NCI-H460 (cell line): Measurements from ENCODE around the gene CDK7. TPM values are rescaled to one million over a fixed set of nuclear protein-coding genes. Genes with fewer than 3 reads are reported as not detected.
A peak's percentile ranks its signal among the peaks of the same experiment; 100 is the strongest.
"Not testable (repeated sequence)": the region's sequence is repeated elsewhere in the genome, so short reads cannot be mapped to it uniquely, and the experiment has no call there.

Experiments
- DNase-seq: peaks from one replicate; pipeline ENCODE4 v3.0.0-alpha.2; 2016; ENCODE audit warnings: low read depth; ENCODE audit errors: extremely low read depth
- total RNA-seq: library from RNA; depleted of rRNA; stranded (reverse); fragments of >200 nt; shearing (Covaris generic); gene quantifications from 2 replicates; pipeline ENCODE4 v1.2.3, GENCODE V29; 2014

Gene CDK7
- total RNA-seq, 1 experiment from 2014 or later: 132 TPM

GRCh38 chr5:69231851-69232250 lies 2.8 kb upstream of the CDK7 start:
- no peak for DNase-seq

- not testable (repeated sequence) for DNase-seq
Observed at GRCh38 chr5:69236733-69237132, 2.0 kb downstream of the CDK7 start.

DNA sequence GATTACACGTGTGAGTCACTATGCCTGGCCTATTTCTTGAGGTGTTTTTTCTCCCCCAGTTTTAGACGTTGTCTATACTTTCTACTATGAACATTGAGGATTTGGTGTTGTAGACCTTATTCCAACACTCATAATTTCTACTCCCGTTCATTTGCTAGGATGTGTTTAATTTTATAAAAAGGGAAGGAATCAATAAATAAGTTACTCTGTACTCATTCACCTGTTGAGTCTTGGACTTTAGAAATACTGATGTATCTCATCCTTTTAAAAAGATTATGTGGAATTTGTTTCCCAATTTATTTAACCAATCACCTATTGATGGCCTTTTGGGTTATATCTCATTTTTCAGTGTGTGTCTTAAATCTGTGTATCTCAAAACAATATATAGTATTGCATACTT lies 3.2 kb downstream of the CDK7 start:
- no peak for DNase-seq

- DNase-seq: peak; percentile 21
Observed at GRCh38 chr5:69238760-69239251, 4.1 kb downstream of the CDK7 start.

GRCh38 chr5:69242215-69242927 lies 7.7 kb downstream of the CDK7 start:
- DNase-seq: no peak

GRCh38 chr5:69245031-69245430 lies 10.3 kb downstream of the CDK7 start:
- no peak for DNase-seq

DNA sequence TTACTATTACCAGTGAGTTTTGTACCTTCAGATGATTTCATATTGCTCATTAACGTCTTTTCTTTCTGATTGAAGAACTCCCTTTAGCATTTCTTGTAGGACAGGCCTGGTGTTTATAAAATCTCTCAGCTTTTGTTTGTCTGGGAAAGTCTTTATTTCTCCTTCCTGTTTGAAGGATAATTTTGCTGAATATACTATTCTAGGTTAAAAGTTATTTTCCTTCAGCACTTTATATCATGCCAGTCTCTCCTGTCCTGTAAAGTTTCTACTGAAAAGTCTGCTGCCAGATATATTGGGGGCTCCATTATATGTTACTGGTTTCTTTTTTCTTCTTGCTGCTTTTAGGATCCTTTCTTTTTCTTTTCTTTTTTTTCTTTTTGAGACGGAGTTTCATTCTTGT lies 13.3 kb downstream of the CDK7 start:
- no peak for DNase-seq

DNA sequence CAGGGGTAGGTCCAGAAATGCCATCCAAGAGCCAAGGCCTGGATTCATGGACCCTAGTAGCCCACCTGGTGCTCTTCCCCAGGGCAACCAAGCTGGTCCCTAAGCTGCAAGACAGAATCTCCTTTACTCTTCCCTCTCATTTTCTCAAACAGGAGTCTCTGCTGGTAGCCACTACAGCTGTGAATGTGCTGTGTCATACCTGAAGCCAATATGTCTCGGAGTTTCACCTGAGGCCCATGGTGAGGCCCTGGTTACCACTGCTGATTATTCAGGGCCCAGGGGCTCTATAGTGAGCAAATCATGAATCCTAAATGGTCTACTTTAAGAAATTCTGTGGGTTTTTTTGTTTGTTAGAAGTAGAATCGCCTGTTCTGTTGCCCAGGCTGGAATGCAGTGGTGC lies 15.9 kb downstream of the CDK7 start:
- DNase-seq: no peak

GRCh38 chr5:69252437-69252836 lies 17.8 kb downstream of the CDK7 start:
- no peak for DNase-seq

DNA sequence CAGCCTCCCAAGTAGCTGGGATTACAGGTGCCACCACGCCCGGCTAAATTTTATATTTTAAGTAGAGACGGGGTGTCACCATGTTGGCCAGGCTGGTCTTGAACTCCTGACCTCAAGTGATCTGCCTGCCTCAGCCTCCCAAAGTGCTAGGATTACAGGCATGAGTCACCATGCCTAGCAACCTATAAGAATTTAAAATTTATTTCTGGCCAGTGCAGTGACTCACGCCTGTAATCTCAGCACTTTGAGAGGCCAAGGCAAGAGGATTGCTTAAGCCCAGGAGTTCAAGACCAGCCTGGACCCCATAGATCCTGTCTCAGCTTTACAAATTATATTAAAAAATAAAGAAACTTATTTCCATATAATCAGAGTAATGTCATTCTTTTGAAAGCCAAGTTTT lies 21.3 kb downstream of the CDK7 start:
- DNase-seq: not testable (repeated sequence)

GRCh38 chr5:69257577-69257976 lies 22.9 kb downstream of the CDK7 start:
- no peak for DNase-seq

DNA sequence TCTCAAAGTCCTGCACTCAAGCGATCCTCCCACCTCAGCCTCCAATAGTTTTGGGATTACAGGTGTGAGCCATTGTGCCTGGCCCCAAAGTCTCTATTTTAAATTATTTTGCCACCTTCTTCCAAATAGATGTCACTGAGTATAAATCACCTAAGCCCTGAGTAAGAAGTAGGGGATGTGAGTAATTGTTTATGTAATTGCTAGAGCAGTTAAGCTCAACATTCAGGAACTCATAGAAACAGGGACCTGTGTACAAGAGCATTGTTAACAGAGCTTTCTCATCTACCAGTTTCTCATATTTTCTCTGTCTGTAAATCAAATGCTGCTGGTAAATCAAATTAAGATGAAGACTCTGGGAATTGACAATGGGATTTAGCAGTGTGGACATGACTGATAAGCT lies 26.3 kb downstream of the CDK7 start:
- no peak for DNase-seq

DNA sequence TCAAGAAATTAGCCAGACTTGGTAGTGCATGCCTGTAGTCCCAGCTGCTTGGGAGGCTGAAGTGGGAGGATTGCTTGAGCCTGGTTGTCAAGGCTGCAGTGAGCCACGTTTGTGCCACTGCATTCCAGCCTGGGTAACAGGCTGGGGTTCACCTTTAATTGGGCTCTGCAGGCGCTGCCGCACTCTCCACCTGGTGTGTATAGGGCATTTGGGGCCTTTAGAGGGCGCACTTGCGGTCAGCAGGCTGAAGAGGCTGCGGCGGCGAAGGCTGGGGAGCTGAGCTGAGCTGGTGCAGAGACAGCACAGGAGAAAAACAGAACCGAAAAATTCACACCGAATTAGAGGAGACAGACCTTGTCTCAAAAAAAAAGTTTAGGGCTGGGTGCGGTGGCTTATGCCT lies 31.2 kb downstream of the CDK7 start:
- peak; percentile 7 for DNase-seq

DNA sequence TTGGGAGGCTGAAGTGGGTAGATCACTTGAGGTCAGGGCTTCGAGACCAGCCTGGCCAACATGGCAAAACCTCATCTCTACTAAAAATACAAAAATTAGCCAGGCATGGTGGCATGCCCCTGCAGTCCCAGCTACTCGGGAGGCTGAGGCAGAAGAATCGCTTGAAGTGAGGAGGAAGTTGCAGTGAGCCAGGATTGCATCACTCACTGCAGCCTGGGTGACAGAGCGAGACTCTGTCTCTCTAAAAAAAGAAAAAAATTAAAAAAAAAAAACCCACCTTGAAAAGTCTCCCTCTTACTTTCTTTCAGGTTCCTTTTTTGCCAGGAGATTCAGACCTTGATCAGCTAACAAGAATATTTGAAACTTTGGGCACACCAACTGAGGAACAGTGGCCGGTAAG lies 34.2 kb downstream of the CDK7 start:
- DNase-seq: no peak

- DNase-seq: no peak
Observed at GRCh38 chr5:69270840-69271239, 36.2 kb downstream of the CDK7 start.

DNA sequence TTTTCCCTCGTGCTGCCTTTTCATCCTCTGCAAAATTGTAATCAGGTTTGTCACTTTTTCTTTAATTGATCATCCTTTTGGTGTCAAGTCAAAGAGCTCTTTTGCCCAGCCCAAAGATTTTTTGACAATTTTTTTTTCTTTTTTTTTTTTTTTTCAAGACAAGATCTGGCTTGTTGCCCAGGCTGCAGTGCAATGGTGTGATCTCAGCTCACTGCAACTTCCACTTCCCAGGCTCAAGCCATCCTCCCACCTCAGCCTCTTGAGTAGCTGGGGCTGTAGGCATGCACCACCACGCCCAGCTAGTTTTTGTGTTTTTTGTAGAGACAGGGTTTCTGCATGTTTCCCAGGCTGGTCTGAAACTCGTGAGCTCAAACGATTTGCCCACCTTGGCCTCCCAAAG lies 36.7 kb downstream of the CDK7 start:
- no peak for DNase-seq

DNA sequence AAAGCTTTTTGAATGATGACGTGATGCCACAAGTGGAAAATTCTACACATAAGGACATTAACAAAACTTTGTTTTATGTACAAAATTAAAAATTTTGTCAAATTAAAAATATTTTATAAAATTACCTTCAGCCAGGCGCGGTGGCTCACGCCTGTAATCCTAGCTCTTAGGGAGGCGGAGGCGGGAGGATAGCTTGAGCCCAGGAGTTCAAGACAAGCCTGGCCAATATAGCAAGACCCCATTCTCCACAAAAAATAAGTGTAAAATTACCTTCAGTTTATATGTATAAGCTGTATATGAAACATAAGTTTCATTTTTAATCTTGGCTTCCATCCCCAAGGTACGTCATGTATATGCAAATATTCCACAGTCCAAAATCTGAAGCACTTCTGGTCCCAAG lies 40.9 kb downstream of the CDK7 start:
- no peak for DNase-seq

DNA sequence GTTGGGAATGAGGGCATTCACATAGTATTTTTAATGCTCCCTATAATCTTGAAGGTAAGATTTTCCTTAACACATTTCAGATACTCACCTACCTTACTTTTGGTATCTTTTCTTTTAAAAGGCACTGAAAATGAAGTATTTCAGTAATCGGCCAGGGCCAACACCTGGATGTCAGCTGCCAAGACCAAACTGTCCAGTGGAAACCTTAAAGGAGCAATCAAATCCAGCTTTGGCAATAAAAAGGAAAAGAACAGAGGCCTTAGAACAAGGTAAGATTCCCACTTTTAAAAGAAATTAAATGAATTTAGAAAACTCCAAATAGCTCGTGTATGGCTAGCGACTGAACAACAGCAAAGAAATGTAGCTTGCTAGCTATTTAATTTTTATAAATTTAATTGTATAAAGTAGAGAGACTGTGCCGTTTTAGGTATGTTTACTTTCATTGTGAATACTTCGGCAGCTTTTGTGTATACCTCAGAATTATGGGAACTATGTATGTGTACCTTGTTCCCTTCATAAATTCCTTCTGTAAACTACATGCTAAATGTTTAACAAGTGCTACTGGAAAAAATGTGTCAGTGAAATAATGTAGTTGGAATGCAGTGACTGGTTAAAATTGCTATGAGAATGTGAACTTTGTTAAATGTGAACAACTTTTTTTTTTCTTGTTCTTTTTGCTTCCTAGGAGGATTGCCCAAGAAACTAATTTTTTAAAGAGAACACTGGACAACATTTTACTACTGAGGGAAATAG lies 41.9 kb downstream of the CDK7 start:
- DNase-seq: no peak

GRCh38 chr5:69279517-69279916 lies 44.8 kb downstream of the CDK7 start:
- DNase-seq: no peak

GRCh38 chr5:69281114-69281513 lies 46.4 kb downstream of the CDK7 start:
- DNase-seq: no peak

DNA sequence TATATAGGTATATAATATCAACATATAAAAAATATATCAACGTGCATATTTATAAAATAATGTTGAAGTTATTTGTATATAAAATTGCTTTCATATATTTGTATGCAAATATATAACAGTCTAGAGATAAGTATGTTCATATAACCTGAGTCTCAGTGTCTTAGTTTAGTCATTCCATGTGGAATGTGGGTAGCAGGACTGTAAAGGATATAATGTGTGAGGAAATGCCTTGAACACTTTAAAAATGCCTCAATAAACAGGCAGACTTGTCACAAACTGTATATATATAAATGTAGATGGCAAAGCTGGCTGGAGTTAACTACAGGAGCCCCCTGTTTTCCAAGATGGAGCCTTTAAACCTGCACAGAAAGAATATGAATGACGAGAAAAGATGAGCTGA lies 49.5 kb downstream of the CDK7 start:
- DNase-seq: no peak

- DNase-seq: no peak
Observed at GRCh38 chr5:69285448-69286116, 50.9 kb downstream of the CDK7 start.
